ENCODE data around the gene SLC19A1.

The SLC19A1 gene

DNA sequence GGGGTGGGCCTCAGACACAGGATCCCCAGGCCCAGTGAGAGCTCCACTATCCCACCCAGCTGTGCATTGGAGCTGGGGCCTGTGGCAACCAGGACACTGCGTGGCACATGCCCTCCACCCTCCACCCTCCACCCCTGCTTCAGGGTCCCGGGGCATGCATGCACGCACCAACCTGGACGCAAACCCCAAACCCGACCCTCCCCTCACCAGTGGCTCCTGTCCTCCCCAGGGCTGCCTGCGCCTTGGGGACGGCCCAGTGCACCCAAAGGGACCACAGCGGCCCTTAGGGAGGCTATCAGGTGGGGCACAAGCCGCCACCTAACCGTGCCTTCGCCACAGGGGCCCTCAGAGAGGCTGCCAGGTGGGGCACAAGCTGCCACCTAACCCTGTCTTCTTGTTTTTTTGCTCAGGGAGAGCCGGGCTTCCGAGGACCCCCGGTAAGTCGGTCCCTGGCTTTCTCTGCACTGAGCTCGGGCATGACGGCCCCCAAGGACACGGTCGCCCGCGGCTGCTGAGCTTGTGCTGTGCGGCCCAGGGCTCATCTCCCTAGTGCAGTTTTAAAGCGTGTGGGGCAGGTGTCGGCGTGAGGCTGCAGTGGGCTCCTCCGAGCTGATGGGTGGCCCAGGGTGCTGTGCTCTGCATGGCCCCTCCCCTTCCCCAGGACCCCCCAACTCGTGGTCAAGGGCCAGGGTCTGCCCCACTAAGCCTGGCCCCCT, 47.9 kb downstream of the SLC19A1 start:
- Histone ChIP-seq H3K27me3 (ENCODE audit: control insufficient read depth in 1 of 2, insufficient read depth in 2 of 2, low read length in 2 of 2) (no peaks in the 10 kb centered on the region), H3K4me1 (ENCODE audit: insufficient read depth, low read length) (no peaks in the 10 kb centered on the region), H3K4me3 (ENCODE audit: low read depth in 1 of 2, low read length in 2 of 2) (no peak overlapping the region), H3K9me3 (ENCODE audit: low read length) (no peaks in the 10 kb centered on the region), H3K27ac (ENCODE audit: low read depth, low read length) (no peak overlapping the region), H3K9ac (ENCODE audit: low read length) (no peak overlapping the region), H3K36me3 (ENCODE audit: insufficient read depth, low read length) (peaks cover 21% of the 10 kb centered on the region)

DNA sequence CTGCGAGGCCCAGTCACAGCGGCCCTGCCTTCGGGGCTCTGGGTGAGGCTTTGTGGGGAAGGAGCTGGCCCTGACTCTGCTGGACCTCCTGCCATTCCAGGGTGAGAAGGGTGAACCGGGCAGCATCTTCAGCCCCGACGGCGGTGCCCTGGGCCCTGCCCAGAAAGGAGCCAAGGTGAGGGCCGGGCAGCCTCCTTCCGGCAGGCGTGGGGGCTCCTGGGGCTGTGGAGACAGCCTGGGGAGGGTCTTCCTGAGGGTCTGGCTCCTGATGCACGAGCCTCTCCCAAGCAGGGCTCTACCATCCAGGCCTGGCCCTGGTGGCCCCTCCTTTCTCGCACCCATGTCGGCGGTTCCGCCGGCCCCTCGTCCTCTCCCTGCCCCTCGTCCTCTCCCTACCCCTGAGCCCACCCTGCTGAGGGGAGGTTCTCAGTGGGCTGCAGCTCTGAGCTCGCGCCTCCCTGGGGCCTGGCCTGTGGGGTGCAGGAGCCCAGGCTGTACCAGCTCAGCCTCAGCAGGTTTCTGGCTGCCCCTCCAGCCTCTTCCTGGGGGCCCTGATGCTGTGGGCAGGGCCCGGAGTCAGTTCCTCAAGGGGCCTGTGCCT, 48.7 kb downstream of the SLC19A1 start:
- no peaks in the 10 kb centered on the region for H3K9me3 ChIP-seq (ENCODE audit: low read length)
- H3K36me3 ChIP-seq (ENCODE audit: insufficient read depth, low read length) = peaks cover 16% of the 10 kb centered on the region

DNA sequence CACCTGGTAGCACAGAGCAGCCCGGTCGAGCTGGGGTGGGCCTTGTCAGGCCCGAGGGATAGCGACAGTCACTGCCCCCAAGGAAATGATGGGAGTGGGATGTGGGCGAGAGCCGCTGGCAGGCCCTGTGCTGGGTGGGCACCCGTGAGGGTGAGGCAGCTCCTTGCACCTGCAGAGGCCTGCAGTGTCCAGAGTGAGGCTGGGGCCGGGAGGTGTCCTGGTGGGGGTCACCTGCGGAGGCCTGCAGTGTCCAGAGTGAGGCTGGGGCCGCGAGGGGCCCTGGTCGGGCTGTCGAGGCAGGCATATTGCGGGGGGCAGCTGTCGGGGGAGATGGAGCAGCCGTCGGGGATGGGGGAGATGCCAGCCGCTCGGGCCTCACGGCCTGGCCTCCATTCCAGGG, 49.5 kb downstream of the SLC19A1 start:
- peaks cover 15% of the 10 kb centered on the region for H3K36me3 ChIP-seq (ENCODE audit: insufficient read depth, low read length)
- H3K9ac ChIP-seq (ENCODE audit: low read length) = no peak overlapping the region
- H3K9me3 ChIP-seq (ENCODE audit: low read length) = no peaks in the 10 kb centered on the region
- H3K4me3 ChIP-seq (ENCODE audit: low read depth in 1 of 2, low read length in 2 of 2) = no peak overlapping the region
- H3K4me1 ChIP-seq (ENCODE audit: insufficient read depth, low read length) = no peaks in the 10 kb centered on the region
- no peak overlapping the region for H3K27ac ChIP-seq (ENCODE audit: low read depth, low read length)
- no peaks in the 10 kb centered on the region for H3K27me3 ChIP-seq (ENCODE audit: control insufficient read depth in 1 of 2, insufficient read depth in 2 of 2, low read length in 2 of 2)

More for the DNA sequence above, 48.7 kb downstream of the SLC19A1 start:
- Histone ChIP-seq H3K4me3 (ENCODE audit: low read depth in 1 of 2, low read length in 2 of 2) (no peak overlapping the region), H3K9ac (ENCODE audit: low read length) (no peak overlapping the region), H3K4me1 (ENCODE audit: insufficient read depth, low read length) (no peaks in the 10 kb centered on the region), H3K27me3 (ENCODE audit: control insufficient read depth in 1 of 2, insufficient read depth in 2 of 2, low read length in 2 of 2) (no peaks in the 10 kb centered on the region), H3K27ac (ENCODE audit: low read depth, low read length) (no peak overlapping the region)

DNA sequence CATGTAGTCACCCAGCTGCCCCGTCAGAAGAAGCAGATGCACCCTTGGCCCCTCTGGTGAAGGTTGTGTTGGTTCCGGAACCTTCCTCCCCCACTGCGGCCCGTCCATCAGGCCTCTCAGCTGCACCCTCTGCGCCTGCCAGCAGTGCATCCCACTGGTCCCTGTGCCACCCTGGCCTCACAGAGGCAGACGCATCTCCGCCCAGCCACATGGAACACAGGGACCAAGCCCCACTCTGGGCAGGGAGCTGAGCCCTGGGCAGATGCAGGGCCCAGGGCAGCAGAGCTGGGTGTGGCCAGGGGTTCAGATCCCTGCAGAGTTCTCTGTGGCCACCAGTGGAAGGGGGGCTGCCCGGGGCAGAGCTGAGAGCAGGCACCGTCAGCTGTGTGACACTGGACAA, 50.6 kb downstream of the SLC19A1 start:
- Histone ChIP-seq H3K9ac (ENCODE audit: low read length) (no peak overlapping the region), H3K27ac (ENCODE audit: low read depth, low read length) (no peak overlapping the region), H3K9me3 (ENCODE audit: low read length) (no peaks in the 10 kb centered on the region), H3K4me3 (ENCODE audit: low read depth in 1 of 2, low read length in 2 of 2) (no peak overlapping the region), H3K36me3 (ENCODE audit: insufficient read depth, low read length) (peaks cover 13% of the 10 kb centered on the region), H3K4me1 (ENCODE audit: insufficient read depth, low read length) (no peaks in the 10 kb centered on the region), H3K27me3 (ENCODE audit: control insufficient read depth in 1 of 2, insufficient read depth in 2 of 2, low read length in 2 of 2) (no peaks in the 10 kb centered on the region)

DNA sequence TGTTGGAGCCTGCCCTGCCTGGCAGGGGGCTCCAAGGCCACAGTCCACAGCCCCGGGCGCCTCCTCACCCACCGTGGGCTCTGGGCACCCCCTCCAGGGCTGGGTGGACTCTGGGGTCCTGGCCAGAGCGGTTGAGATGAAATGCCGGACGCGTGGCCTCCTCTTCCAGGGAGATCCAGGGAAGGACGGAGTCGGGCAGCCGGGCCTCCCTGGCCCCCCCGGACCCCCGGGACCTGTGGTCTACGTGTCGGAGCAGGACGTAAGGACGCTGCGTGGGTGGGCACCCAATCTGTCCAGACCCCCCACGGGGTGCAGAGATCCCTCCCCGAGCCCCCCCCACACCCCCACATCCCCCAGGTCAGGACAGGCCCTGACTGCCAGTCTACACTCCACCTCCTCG, 51.2 kb downstream of the SLC19A1 start:
- Histone ChIP-seq H3K27ac (ENCODE audit: low read depth, low read length) (no peak overlapping the region), H3K9ac (ENCODE audit: low read length) (no peak overlapping the region), H3K4me3 (ENCODE audit: low read depth in 1 of 2, low read length in 2 of 2) (no peak overlapping the region), H3K27me3 (ENCODE audit: control insufficient read depth in 1 of 2, insufficient read depth in 2 of 2, low read length in 2 of 2) (no peaks in the 10 kb centered on the region), H3K9me3 (ENCODE audit: low read length) (no peaks in the 10 kb centered on the region), H3K36me3 (ENCODE audit: insufficient read depth, low read length) (peaks cover 7% of the 10 kb centered on the region), H3K4me1 (ENCODE audit: insufficient read depth, low read length) (no peaks in the 10 kb centered on the region)

DNA sequence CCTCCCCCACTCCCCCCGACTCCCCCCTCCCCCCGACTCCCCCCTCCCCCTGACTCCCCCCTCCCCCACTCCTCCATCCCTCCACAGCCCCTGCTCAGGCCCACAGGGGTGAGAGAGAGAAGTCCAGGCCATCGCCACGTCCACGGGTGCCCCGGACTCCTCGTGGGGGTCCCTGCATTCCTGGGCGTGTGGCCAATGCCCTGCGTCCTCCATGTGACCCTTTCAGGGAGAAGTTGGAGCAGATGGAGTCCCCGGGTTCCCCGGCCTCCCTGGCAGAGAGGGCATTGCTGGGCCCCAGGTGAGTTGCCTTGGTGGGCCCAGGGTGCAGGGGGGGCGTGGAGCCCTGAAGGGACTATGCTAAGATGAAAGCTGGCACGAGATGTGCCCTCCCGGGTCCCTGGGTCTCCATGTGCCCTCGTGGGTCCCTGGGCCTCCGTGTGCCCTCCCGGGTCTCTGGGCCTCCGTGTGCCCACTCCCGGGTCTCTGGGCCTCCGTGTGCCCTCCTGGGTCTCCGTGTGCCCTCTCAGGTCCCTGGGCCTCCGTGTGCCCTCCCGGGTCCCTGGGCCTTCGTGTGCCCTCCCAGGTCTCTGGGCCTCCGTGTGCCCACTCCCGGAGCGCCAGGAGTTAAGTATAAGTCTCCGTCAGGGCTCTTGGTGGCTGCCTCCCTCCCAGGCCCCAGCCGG, 52.0 kb downstream of the SLC19A1 start:
- no peak overlapping the region for H3K9ac ChIP-seq (ENCODE audit: low read length)
- no peaks in the 10 kb centered on the region for H3K36me3 ChIP-seq (ENCODE audit: insufficient read depth, low read length)
- H3K27ac ChIP-seq (ENCODE audit: low read depth, low read length) = no peak overlapping the region
- H3K4me3 ChIP-seq (ENCODE audit: low read depth in 1 of 2, low read length in 2 of 2) = no peak overlapping the region
- H3K4me1 ChIP-seq (ENCODE audit: insufficient read depth, low read length) = no peaks in the 10 kb centered on the region
- H3K27me3 ChIP-seq (ENCODE audit: control insufficient read depth in 1 of 2, insufficient read depth in 2 of 2, low read length in 2 of 2) = no peaks in the 10 kb centered on the region
- no peaks in the 10 kb centered on the region for H3K9me3 ChIP-seq (ENCODE audit: low read length)

DNA sequence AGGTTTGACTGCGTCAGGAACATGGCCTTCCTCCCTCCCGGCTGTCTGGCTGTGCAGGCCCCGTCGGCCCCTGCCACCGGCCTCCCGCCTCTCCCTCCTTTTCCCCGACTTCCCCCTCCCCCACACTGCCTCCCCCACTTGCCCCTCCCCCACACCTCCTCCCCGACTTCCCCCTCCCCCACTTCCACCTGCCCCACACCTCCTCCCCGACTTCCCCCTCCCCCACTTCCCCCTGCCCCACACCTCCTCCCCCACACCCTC, 52.6 kb downstream of the SLC19A1 start:
- H3K4me1 ChIP-seq (ENCODE audit: insufficient read depth, low read length) = no peaks in the 10 kb centered on the region
- no peaks in the 10 kb centered on the region for H3K27me3 ChIP-seq (ENCODE audit: control insufficient read depth in 1 of 2, insufficient read depth in 2 of 2, low read length in 2 of 2)
- H3K36me3 ChIP-seq (ENCODE audit: insufficient read depth, low read length) = no peaks in the 10 kb centered on the region
- H3K9ac ChIP-seq (ENCODE audit: low read length) = no peak overlapping the region
- no peak overlapping the region for H3K4me3 ChIP-seq (ENCODE audit: low read depth in 1 of 2, low read length in 2 of 2)
- no peaks in the 10 kb centered on the region for H3K9me3 ChIP-seq (ENCODE audit: low read length)
- H3K27ac ChIP-seq (ENCODE audit: low read depth, low read length) = no peak overlapping the region

DNA sequence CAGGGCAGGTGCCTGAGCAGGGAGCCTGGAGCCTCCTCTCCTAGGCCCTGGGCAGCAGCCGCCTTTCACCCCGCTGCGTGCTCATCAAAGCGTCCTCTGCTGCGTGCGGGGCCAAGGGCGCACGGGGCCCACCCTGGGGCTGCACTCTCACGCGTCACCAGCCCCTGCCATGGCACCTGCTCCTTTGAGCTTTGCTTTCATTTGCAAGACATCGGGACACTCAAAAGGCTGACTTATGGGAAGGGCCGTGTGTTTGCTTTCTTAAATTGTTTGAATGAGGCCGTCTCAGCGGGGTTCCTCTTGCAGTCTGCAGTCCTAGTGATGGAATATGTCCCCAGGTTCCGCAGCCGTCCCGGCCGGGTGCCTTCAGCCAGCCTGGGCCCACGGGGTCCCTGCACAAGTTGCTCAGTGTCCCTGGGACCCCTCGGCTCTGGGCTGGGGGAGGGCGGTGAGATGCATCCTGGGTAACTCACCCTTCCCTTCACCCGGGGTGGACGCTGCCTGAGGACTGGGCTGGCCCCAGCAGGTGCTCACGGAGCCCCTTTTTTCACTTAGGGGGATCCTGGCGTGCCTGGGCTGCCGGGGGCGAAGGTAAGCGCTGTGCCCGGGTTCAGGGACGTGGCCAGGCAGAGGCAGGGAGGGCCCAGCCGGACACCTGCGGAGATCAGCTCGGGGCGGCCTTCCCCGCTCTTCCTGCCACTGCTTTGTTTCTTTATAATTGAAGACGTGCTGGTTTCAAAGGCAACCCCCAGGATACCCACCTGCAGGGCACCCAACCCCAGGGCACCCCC, 53.1 kb downstream of the SLC19A1 start:
- no peaks in the 10 kb centered on the region for H3K9me3 ChIP-seq (ENCODE audit: low read length)
- no peak overlapping the region for H3K27ac ChIP-seq (ENCODE audit: low read depth, low read length)
- no peak overlapping the region for H3K4me3 ChIP-seq (ENCODE audit: low read depth in 1 of 2, low read length in 2 of 2)
- no peak overlapping the region for H3K9ac ChIP-seq (ENCODE audit: low read length)
- no peaks in the 10 kb centered on the region for H3K4me1 ChIP-seq (ENCODE audit: insufficient read depth, low read length)
- no peaks in the 10 kb centered on the region for H3K27me3 ChIP-seq (ENCODE audit: control insufficient read depth in 1 of 2, insufficient read depth in 2 of 2, low read length in 2 of 2)
- no peaks in the 10 kb centered on the region for H3K36me3 ChIP-seq (ENCODE audit: insufficient read depth, low read length)

DNA sequence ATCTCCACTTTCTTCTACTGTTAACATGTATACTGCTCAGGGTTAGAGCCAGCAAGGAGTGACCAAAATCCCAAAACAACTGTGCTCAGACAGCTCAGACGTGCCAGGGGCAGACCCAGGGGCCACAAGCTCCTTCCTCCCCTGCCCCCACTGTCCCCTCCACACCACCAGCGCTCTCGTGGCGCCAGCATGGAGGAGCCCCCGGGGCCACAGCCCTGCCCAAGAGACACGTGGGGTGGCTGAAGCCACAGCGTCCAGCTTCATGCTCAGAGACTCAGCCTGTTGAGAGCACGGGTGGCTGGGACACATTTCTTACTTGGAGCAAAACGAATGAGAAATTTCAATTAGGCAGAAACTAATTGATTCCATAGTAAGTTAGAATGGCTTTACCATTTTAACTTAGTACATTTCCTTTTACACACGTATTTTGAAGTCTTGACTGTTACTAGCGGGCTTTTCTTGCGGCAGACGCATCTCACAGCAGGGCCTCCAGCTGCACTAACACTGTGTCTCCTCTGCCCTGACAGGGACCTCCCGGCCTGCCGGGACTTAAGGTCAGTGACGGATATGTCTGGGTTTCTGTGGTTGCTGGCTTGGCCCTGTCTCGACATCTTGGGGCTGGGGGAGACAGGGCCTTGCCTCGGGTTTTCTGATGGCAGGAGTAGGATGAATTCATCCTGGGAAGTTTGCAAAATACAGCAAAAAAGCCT, 54.2 kb downstream of the SLC19A1 start:
- Histone ChIP-seq H3K4me3 (ENCODE audit: low read depth in 1 of 2, low read length in 2 of 2) (no peak overlapping the region), H3K27ac (ENCODE audit: low read depth, low read length) (no peak overlapping the region), H3K9me3 (ENCODE audit: low read length) (no peaks in the 10 kb centered on the region), H3K4me1 (ENCODE audit: insufficient read depth, low read length) (no peaks in the 10 kb centered on the region), H3K27me3 (ENCODE audit: control insufficient read depth in 1 of 2, insufficient read depth in 2 of 2, low read length in 2 of 2) (no peaks in the 10 kb centered on the region), H3K9ac (ENCODE audit: low read length) (no peak overlapping the region), H3K36me3 (ENCODE audit: insufficient read depth, low read length) (no peaks in the 10 kb centered on the region)

DNA sequence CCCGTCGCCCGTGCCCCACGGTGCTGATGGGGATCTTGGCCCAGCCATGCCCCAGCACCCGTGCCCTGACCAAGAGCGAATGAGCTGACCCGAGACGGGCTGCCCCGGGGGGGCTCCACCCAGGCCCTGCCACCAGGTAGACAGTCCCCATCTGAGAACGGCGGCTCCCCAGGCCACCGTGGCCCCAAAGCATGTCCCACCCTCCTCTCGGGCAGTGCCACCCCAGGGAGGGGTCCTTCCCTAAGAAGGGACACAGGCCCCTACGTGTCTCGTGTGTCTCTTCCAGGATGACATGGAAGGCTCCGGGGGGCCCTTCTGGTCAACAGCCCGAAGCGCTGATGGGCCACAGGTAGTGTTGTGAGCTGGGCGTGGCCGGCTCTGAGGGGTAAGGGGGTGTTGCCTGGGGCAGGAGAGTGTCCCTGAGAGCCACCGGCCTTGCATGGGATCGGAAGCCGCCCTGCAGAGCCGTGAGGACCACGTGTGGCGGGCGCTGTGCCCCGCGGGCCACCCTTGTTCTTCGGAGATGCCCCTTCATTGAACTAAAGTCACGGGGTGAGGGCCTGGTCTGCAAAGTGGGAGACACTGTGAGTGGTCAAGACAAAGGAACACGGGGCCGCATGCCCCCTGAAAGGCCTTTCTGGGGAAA, 55.0 kb downstream of the SLC19A1 start:
- H3K27ac ChIP-seq (ENCODE audit: low read depth, low read length) = no peak overlapping the region
- no peaks in the 10 kb centered on the region for H3K27me3 ChIP-seq (ENCODE audit: control insufficient read depth in 1 of 2, insufficient read depth in 2 of 2, low read length in 2 of 2)
- no peaks in the 10 kb centered on the region for H3K36me3 ChIP-seq (ENCODE audit: insufficient read depth, low read length)
- no peak overlapping the region for H3K4me3 ChIP-seq (ENCODE audit: low read depth in 1 of 2, low read length in 2 of 2)
- H3K9me3 ChIP-seq (ENCODE audit: low read length) = no peaks in the 10 kb centered on the region
- no peak overlapping the region for H3K9ac ChIP-seq (ENCODE audit: low read length)
- H3K4me1 ChIP-seq (ENCODE audit: insufficient read depth, low read length) = no peaks in the 10 kb centered on the region

All from muscle layer of colon (tissue), 2 donors.